ENCODE measurements around the gene ADRA2B.
A peak's percentile ranks its signal among the peaks of the same experiment; 100 is the strongest.

Gene ADRA2B

DNA sequence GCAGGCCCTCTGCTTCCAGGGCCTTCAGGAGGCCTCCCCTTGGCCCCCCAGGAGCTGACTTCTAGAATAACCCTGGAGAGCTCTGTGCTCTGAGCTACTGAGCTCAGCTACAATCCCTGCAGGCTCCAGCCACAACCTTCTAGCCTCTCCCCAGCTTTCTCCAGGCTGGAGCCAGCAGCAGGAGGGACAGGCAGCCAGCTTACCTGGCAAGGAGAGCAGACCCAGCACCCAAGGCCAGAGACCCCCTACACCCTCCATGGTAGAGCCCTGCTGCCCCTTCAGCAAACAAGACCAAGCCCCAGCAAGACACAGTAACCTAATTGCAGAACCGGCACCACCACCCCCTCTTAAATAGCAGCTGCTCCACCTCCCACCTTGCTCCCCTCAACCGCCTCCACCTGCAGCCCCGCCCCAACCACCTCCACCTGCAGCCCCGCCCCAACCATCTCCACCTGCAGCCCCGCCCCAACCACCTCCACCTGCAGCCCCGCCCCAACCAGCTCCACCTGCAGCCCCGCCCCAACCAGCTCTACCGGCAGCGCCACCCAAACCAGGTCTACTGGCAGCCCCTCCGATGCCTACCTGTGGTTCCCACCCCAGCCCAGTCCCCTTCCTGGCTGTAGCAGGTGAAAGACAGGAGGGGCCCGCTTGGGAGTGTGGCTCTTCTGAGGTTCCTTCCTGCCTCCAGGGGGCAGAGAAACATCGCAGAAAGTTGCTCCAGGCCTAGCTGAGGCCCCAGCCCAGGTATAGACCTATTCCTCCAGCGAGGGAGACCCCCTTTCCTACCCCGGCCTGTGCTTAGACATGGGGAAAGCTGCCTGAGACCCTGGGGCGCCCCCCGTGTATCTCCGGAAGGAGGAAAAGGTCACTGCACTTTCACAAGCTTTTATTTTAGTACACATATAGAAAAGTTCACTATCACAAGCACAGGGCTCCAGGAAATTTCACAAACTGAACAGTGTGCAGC lies 22.1 kb upstream of the ADRA2B start, which contains the start of gene ASTL:
Gene ASTL (minus strand): TSS at position 324 of the 967 bp plus-strand sequence. CDS start 66 bp downstream, at position 258.
- DNase-seq (ENCODE audit: low read depth, low spot score) = peak; percentile 37

DNA sequence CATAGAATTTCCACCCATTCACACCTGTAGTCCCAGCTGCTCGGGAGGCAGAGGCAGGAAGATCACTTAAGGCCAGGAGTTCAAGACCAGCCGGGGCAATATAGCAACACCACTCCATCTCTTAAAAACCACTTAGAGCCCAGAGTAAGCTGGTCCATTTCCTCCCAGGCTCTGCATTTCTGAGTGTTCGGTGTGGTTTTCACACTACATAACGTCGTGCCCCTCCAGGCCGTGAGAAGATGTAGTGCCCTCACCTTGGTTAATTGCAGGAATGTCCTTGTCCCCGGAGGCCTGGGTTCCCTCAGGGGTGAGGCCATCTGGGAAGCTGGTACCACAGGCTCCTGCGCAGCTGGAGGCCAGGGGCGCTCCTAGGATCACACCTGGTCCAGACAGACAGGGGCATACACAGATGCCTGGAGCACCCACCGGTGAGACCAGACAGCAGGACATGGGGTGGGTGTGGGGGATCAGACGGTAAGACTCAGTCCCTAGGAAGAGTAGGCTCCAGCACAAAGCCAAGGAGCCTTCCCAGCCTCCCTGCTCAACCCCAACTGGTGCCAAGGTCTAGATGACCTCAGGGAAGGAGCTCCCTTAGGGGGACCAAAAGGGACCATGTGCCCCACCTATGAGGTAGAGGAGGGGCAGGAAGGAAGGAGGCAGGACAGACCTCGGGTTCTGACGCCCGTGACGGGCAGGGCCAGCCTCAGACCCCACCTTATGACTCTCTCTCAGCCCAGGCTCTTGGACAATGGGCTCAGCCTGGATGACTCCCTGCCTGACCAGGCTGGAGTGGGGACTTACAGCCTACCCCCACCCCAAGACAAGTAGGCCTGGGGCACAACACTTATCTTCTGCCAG lies 21.2 kb upstream of the ADRA2B start:
- no peak for DNase-seq (ENCODE audit: low read depth, low spot score)

DNA sequence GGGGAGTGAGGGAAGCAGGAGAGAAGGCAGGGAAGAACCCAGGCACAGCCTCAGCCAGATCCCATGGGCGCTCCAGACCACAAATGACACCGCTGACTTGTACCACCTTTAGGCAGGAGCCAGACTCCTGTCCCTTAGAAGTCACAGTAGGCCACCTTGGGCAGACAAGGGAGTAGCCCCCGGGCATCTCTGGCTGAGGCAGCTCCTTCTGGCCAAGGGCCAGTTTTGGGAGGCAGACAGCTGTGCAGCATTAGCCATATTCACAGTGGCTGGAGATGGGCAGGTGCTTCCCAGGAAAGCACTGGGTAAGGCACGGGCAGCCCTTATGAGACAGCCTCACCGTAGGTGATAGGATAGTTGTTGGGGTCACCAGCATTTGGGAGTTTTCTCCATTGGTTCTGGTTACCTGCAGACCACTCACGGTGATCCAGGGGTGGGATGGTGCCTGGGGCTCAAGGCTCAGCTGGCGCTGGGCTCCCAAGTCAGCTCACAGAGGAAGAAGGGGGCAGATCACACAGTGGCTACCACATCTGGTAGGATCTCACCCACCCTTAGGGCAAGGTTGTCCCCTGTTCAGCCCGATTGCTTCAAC lies 19.9 kb upstream of the ADRA2B start:
- DNase-seq (ENCODE audit: low read depth, low spot score) = no peak

DNA sequence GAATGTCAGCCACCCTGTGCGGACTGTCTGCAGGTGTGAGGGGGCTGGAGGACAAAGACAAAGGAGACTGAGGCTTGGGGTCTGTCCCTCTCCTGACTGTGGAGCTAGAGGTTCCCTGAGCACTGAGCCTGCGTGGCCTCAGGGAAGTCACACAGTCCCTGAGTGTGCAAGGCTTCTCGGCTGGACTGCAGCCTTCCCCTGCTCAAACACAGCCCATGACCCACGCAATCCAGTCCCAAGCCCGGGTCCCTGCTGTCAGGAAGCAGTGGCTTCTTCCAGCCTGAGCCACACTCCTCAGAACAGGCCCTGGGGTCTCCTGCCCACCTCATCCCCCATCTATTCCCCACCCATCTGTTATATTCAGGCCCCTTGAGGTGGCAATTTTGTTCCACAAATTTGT lies 19.2 kb upstream of the ADRA2B start:
- DNase-seq (ENCODE audit: low read depth, low spot score) = no peak

DNA sequence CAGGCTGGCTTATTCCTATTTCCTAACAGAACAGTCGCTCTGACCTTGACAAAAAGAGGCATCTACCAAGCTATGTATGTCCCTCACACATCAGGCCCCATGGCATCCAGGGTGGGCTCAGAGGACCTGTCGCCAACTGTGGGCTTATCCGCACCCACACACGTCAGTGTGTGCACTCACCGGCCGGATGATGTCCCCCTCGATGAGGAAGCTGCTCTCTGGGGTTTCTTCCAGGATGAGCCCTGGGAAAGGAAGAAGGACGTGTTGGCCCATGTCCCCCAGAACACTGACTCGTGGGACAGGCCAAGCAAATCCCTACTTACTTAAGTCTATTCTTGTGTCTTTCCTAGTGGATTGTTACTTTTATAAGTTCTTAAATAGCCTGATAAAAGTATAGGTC lies 18.8 kb upstream of the ADRA2B start:
- no peak for DNase-seq (ENCODE audit: low read depth, low spot score)

DNA sequence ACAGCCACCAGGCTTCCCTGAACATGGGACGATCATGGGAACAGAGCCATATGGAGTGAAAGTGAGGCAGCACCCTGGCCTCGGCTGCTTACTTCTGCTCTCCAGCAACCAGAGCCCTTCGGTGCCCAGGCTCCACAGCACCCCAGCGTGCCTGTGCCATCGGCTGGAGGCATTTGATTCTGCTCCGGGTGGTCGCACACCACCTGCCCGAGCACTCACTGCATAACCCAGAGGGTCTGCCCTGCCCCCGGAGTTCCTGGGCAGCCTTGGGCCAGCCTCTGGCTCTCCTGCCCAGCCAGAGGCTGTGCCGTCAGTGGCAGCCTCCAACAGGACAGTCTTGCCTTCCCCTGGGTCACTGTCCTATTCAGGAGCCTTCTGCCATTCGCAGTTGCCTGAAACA lies 18.1 kb upstream of the ADRA2B start:
- DNase-seq (ENCODE audit: low read depth, low spot score) = no peak

DNA sequence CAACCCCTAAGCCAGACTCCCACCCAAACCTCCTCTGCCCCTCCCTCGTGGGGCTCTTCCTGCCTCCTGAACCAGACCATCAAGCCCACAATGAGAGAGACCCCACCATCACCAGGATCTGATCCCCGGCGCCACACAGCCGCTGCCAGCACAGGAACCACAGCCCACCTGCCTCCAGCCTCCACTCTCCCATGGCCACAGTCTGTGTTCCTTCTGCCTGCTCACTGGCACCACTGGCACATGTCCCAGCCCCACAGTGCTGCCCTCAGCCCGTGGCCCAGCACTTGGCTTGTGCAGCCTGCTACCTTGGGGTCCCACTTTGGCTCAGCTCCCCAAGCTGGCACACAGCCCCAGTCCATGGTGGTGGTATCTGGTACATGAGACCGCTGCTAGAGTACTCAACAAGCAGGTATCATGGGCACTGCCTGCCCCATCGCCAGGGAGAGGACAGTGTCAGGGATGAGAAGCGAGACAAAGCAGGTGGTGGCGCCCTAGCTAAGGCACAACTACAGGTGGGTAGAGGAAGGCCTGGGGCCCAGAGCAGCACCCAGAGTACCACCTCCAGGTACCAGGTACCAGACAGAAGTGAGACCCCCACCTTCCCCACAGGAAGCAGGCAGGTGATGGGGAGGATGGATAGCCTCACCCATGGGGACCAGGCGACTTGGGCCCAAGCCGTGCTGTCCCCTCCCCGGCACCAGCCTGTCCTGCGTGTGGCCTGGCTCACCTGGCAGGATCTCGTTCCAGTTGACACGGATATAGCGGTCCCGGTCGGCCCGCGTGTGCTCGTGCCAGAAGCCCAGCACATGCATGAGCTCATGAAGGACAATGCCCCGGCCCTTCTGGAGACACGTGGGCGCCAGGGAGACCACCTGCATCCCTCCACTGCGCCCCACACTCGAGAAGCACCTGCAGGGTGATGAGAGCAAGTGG lies 15.7 kb upstream of the ADRA2B start:
- DNase-seq (ENCODE audit: low read depth, low spot score) = no peak

DNA sequence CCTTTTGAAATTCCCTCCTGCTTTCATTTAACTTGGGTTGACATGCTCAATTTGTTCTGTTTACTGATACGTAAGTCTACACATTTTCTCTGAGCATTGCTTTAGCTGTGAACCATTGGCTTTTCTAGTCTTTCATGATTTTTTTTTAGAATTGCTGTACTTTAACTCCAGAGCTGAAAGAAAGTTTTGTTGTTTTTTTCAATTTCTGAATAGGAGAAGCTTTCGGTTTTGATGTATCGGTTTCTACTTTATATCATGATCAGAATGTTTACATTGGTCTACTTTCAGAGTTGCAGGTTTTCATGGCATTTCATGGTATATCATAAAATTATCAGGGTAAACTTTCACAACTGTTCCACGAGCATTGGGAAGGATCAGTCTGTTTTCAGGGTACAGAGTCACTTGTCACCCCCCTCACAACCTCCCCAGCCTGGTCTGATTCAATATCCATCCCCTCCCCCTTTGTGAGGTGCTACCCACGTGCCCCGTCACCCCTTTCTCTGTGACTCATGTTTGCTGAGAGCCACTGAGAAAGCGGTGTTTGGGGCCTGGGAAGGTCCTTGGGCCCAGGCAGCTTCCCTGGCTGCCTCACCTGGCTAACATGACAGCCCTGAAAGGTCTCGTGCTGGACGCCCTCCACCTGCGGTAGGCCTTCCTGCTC lies 14.9 kb upstream of the ADRA2B start:
- no peak for DNase-seq (ENCODE audit: low read depth, low spot score)

DNA sequence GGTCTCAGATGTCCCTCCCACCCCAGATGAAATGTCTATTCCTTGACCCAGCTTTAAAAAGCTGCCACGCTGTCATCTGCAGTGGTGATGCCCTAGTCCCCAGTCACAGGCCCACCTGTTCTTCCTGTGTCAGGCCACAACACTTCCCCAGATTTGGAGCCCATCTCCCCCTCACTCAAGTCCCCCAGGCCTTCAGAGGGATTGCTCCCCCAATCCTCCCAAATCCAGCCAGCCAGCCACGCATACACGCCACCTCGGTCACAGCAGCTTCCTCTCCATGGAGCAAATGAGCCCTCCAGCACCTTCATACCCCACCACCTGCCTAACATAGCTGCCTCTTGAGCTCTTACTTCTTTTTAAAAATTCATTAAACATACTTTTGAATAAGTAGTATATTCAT lies 14.1 kb upstream of the ADRA2B start:
- no peak for DNase-seq (ENCODE audit: low read depth, low spot score)

DNA sequence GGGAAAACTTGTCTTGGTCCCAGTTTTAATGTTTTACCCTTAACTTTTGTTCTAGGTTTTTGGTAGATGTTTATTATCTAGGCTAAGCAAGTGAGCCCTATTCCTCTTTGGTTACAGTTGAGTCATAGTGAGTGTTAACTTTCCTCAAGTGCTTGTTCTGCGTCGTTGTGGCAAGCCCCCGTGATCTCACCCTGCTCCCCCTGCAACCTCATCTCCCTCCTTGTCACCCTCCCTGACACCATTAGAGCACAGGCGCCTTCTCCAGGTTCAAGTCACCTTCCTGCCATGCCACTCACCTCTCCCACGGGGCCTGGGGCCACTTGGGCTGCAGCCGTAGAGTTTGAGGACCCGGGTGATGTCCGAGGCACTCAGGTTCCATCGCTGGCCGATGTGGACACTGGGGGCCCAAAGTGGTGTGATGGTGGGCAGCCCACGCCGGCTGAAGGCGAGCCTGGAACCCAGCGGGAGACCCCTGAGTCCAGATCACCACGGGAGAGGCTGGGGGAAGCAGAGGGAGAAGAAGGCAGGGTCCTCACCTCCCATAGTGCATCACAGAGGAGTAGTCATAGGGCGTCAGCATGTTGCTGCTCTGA lies 13.3 kb upstream of the ADRA2B start:
- DNase-seq (ENCODE audit: low read depth, low spot score) = no peak

DNA sequence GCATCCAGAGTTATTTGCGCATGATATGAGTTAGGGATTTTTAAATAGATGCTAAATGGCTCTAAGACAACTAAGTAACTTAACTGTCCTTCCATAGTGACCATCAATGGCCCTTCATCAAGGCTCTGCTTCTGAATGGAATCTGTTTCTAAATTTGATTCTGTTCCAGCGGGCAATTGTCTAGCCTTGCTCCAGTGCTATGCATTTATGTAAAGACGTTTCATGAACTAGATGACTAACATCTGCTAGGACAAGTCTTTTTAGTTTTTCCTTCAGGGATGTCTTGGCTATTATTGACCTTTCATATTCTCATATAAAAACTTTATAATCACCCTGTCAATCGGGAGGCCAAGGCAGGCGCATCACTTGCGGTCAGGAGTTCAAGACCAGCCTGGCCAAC lies 12.1 kb upstream of the ADRA2B start:
- DNase-seq (ENCODE audit: low read depth, low spot score) = no peak

DNA sequence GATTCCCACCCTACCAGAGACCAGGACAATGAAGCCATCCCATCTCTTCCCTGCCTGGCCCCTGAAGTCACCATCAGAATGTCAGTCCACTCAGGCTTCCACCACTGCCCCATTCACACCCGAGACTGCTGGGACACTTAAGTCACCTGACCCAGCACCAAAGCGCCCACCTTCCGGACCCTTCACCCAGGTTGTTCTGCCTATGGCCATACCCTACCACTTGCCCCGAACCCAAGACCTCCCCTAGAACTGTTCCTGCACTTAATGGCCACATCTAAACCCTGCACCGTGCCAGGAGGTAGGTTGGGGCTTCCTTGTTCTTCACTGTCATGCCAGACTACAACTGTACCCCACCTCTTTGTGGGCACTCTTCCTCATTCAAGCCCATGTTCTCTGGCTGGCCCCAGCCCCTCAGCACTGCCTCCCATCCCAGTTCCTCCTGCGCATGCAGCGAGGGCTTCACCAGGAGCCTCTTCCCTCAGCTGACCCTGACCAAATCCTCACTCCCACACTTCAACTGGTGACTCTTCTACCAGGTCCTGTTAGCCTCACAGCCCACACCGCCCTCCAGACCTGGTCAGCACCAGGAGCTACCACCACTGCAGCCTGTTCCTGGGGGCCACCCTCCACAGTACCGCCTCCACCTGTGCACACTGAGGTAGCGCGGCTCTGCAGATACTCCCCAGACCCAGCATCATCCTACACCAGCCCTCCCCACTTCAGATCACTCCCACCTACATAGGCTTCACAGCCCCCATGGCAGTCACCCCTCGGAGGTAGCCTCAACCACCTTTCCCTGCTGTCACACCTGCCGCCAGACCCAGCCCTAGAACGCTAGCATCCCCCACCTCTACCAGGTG lies 8.3 kb upstream of the ADRA2B start:
- no peak for DNase-seq (ENCODE audit: low read depth, low spot score)

DNA sequence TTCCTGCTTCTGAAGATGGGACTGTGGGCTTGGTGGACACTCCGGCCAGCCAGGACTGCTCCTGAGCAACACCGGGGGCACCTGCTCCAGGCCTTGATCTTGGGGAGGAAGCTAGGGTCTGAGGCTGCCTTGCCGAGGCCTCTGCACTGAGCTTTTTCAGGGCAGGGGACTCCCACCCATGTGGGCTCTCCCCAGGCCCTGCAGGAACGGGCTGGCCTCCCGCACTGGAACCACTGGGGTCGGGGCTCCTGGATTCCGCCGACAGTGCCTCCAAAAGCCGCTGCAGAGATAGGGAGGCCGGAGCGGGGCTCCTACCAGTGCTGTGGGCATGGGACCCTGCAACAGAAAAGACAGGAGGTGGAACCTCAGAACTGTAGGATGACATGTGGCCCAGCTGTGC lies 7.6 kb upstream of the ADRA2B start:
- DNase-seq (ENCODE audit: low read depth, low spot score) = no peak

DNA sequence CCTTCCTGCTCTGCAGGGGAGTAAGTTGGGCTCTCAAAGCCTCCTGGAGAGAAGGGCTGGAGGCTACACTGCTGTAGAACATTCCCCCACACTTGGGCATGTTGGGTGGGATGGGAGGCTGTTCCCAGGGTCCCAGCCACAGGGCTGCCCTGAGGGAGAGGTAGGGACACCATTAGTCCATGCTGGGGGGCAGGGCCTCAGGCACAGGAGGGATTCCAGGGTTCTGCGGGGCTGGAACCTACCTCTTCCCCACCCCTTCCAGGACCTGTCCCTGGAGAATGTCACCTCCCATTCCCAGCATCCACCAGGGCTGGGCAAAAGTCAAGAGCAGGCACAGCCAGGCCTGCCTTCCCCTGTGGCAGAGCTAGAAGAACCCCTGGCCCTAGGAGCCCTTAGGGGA lies 6.9 kb upstream of the ADRA2B start:
- no peak for DNase-seq (ENCODE audit: low read depth, low spot score)

DNA sequence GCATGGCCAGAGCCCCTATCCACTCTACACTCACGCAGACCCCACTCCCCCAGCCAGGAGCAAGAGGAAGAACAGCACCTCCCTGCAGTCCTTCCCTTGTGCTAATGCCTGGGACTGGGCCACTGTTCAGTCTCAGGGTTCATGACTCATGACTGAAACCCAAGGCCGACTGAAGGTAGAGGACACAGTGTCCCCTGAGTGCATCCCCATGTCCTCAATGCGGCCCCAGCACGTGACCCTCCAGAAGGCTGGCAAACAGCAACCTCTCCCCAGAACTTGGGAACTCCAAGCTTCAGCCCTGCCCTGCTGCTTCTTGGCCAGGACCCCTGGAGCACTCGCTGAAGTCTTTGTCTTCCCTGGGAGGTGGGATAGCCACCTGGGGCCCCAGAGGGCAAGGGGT lies 6.0 kb upstream of the ADRA2B start:
- DNase-seq (ENCODE audit: low read depth, low spot score) = no peak

DNA sequence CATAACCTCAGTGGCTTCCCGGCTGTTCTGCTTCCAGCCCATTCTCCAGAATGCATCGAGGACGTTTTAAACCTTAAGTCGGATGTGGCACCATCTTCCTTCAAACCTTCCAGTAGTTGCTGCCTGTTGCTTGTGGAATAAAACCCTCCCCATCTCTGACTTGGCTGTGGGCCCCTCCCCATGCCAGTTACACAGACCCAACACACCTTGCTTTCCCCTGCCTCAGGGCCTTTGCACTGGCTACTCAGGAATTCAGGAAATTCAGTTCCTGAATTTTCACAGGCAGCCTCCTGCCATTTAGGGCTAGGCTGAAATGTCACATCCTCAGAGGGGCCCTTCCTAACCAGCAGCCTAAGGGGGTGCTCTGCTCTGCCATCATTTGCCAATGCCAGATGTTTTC lies 5.0 kb upstream of the ADRA2B start:
- DNase-seq (ENCODE audit: low read depth, low spot score) = no peak

DNA sequence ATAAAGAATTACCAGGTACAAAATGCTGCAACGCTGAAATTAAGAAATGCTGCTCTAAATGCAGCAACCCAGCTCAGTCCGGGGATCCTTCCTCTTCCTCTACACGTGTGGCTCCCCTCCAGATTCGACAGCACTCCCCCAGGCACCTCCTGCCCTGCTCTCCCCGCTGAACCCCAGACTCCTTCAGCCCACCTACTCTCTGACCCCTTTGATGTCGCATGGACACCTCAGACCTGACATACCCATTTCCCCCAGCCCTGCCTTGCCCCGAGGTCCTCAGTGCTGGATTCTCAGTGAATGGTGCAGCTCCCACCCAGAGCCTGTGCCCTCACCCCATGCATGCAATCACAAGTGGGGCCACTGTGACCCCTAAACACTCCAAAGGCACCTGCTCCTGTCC lies 4.6 kb upstream of the ADRA2B start:
- DNase-seq (ENCODE audit: low read depth, low spot score) = no peak

DNA sequence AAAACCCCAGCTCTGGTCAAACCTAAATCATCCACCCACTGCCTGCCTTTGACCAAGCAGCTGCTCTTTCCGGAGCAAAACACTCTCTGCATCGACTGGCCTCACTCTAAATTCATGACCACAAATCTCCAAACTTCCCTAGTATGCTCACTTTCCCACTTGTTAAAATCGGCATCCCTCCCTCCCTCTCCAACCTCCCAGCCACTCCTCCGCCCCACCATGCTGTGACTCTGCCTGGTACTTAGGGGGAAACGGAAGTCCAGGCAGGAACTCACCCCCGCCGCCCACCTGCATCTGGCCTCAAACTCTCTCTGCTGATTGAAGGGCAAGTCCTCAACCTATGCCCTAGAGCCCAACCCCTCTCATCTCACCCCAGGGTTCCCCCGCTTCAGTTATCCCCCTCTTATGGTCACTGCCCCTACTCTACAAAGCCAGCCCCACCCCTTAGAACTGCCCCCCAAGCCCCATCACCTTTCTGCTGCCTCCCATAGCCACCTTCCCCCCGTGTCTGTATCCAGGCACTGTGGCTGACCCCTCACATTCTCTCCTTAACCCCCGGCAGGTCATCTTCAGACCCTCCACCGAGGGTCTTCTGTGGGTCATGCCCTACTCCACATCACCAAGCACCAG lies 3.8 kb upstream of the ADRA2B start:
- no peak for DNase-seq (ENCODE audit: low read depth, low spot score)

DNA sequence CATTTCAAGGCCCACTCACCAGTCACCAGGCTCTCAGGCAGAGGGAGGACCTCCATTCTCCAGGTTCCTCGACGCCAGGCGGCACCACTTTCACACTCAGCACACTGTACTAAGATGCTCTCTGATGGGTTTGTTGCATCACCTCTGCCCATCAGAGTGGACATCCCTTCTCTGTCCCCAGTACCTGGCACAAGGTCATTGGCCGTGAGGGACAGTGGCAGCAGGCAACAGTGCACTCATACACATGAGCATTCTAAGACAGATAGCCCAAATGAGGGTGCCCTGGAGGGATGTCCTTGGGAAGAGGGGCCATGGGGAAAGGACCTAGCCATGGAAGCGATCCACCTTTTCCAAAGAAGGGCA lies 3.0 kb upstream of the ADRA2B start:
- DNase-seq (ENCODE audit: low read depth, low spot score) = no peak

All from activated naive CD8-positive, alpha-beta T cell treated with anti-CD3 and anti-CD28 coated beads, Interleukin-2, amount 50 U/mL, for 16 hours (primary cell).